Measurements from ENCODE around the gene MAN2A2.
"Not testable (repeated sequence)": the region's sequence is repeated elsewhere in the genome, so short reads cannot be mapped to it uniquely, and the experiment has no call there.

MAN2A2 gene

DNA sequence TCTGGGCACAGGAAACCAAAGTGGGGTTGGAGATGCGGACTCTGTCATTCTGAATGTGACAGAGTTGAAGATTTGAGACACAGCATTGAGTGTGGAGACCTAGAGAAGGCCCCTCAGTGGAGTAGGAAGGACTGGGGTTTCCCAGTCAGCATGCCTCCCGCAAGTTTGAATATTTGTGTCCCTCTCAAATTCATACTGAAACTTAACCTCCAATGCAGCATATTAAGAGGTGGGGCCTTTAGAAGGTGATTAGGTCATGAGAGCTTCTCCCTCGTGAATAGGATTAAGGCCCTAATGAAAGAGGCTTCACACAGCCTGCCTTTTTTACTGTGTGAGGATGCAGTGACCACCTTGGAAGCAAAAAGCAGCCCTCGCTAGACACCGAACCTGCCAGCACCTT, 21.3 kb downstream of the MAN2A2 start:
- TF ChIP-seq CTCF (conservative IDR thresholded peaks at IDR 0.05), result no peak
- no peak overlapping the region for H3K27ac ChIP-seq

DNA sequence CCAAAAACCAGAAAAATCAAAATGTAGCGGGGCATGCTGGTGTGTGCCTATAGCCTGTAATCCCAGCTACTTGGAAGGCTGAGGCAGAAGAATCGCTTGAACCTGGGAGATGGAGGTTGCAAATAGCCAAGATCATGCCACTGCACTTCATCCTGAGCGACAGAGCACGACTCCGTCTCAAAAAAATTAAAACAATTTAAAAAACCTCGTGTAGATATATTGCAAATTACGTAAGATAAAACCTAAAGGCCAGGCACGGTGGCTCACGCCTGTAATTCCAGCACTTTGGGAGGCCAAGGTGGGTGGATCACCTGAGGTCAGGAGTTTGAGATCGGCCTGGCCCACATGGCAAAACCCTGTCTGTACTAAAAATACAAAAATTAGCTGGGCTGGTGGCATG, 23.7 kb downstream of the MAN2A2 start:
- not testable (repeated sequence) for H3K27ac ChIP-seq

GRCh38 chr15:90928106-90928505, 25.0 kb downstream of the MAN2A2 start:
- H3K27ac ChIP-seq, result not testable (repeated sequence)

DNA sequence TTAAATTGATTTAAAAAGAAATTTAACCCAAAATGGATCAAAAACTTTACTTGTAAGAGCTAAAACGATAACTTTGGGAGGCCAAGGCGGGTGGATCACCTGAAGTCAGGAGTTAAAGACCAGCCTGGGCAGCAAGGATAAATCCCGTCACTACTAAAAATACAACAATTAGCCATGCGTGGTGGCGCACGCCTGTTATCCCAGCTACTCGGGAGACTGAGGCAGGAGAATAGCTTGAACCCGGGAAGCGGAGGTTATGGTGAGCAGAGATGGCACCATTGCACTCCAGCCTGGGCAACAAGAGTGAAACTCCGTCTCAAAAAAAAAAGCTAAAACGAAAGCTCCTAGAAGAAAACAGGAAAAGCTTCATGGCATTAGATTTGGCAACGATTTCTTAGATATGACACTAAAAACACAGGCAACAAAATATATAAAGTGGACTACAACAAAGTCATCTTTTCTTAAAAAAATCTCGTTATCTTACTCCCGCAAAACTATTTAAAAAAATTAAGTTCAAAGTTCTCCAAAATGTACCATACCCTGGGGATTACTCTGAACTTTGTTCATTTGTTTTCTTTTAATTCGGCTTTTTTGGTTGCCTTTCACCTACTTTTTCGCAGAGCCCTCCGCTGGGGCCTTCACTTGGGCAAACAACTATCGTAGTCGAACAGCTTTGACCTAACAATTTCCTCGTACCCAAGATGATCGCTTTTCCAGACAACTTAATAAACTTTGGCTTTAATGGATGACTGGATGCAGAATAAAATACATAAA, 26.3 kb downstream of the MAN2A2 start:
- TF ChIP-seq CTCF (conservative IDR thresholded peaks at IDR 0.05), result no peak
- peak overlapping the region; percentile 94 for H3K27ac ChIP-seq

DNA sequence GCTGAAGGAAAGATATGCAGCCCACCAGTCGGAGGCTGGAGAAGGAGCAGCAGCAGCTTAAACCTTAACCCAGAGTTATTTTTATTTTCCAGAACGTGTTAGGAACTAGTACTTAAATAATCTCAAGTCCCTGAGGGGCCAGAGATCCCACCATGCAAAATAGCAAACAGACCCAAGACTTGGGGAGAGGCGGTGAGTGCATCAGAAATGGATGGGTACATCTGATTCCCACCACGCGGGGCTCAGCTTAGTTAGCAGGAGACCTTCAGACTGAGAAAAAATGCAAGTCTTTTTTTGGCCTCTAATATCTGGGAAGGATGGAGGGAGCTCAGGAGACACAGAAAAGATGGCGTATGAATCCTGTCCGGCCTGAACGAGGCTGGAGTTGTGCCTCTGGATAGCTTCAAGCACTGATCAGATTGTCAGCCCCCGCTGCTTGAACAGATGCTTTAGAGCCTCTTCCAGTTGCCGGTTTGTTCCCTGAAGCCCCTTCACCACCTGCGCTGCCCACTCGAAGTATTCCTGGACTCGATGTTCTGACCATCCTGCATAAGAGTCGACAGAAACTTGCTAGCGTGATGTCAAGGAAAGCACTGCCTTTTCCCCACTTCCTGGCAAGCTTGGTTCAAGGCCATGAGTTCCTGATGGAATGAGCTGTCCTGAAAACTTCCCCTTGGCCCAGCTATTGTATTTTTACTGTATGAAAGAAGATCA, 27.9 kb downstream of the MAN2A2 start:
- H3K27ac ChIP-seq, result peak overlapping the region; percentile 94
- TF ChIP-seq CTCF (conservative IDR thresholded peaks at IDR 0.05), result no peak

- H3K27ac ChIP-seq, result peak overlapping the region; percentile 94
- TF ChIP-seq CTCF (conservative IDR thresholded peaks at IDR 0.05), result no peak
Observed at GRCh38 chr15:90931575-90931827, 28.4 kb downstream of the MAN2A2 start.

- peak; percentile 99 for TF ChIP-seq CTCF (conservative IDR thresholded peaks at IDR 0.05)
- H3K27ac ChIP-seq, result peak within 1 kb of the TSS; percentile 94
Observed at GRCh38 chr15:90931828-90932659, 28.9 kb downstream of the MAN2A2 start, which contains the start of gene HDDC3. Gene HDDC3 (minus strand): TSS chr15:90932549. CDS start chr15:90932540, 9 bp downstream.

DNA sequence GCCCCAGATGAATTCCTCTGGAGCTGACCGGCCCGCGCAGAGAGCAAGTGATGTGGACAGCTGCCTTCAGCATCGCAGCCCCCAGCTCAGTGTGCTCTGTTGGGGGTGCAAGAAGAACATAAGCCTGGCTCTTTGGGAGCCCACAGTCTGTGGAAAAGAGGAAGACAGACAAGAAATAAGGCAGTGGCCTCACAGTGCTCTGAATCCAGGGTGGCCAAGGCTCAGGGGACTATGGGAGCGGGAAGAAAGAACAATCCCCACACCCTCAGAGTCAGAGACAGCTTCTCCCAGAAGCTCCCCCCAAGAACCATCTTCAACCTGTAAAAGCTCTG, 29.5 kb downstream of the MAN2A2 start:
- TF ChIP-seq CTCF (conservative IDR thresholded peaks at IDR 0.05), result no peak; the same call in 1 of the 2 replicates
- H3K27ac ChIP-seq, result peak overlapping the region; percentile 94

All from VCaP (cell line).